K562 (cell line): ENCODE data around the gene PSMB10. TPM values are rescaled to one million over a fixed set of nuclear protein-coding genes. Genes with fewer than 3 reads are reported as not detected.

Experiments
- ATF1 ChIP-seq, 2 experiments: fragments of 450-650 bp in 1 of 2; IDR thresholded peaks; 2 replicates each; pipeline ENCODE4 v1.6.1; 2016; ENCODE audit warnings: missing compliant biosample characterization in 1 of 2, missing genetic modification characterization in 1 of 2
- C11orf30 ChIP-seq: fragments of 450-650 bp; IDR thresholded peaks from 2 replicates; pipeline ENCODE4 v1.6.1; 2016; ENCODE audit warnings: low read depth, mild to moderate bottlenecking
- CBX1 ChIP-seq: sonication (generic); IDR thresholded peaks from 2 replicates; pipeline ENCODE4 v1.6.1; 2016; ENCODE audit warnings: antibody characterized with exemption, low read depth, mild to moderate bottlenecking
- CBX5 ChIP-seq: IDR thresholded peaks from 2 replicates; pipeline ENCODE4 v1.6.1; 2014; ENCODE audit warnings: low read depth, borderline replicate concordance
- CHCHD3 ChIP-seq: fragments of 250-450 bp; sonication (Bioruptor Pico); IDR thresholded peaks from 2 replicates; pipeline ENCODE4 v2.1.2; 2022; ENCODE audit warnings: mild to moderate bottlenecking
- ESRRA ChIP-seq: fragments of 450-650 bp; IDR thresholded peaks from 2 replicates; pipeline ENCODE4 v1.6.1; 2014; ENCODE audit warnings: low read depth, mild to moderate bottlenecking, moderate library complexity, borderline replicate concordance
- ETV6 ChIP-seq, 3 experiments: fragments of 150-350 bp in 1 of 3; sonication (generic) in 1 of 3; formaldehyde crosslinking in 1 of 3; IDR thresholded peaks; 2 replicates each; pipeline versions ENCODE4 v1.6.1 to v1.8.0; 2014 to 2022; ENCODE audit warnings: borderline replicate concordance in 2 of 3, low read depth in 2 of 3, antibody characterized with exemption in 1 of 3, low read length in 1 of 3, mild to moderate bottlenecking in 1 of 3, missing genetic modification reagents in 1 of 3
- KAT7 ChIP-seq: sonication (generic); formaldehyde crosslinking; IDR thresholded peaks from 2 replicates; pipeline ENCODE4 v1.8.0; 2022; ENCODE audit warnings: missing genetic modification reagents, mild to moderate bottlenecking, borderline replicate concordance
- MAX ChIP-seq: sonication (generic); formaldehyde crosslinking; IDR thresholded peaks from 2 replicates; pipeline ENCODE4 v1.9.0; 2022; ENCODE audit warnings: mild to moderate bottlenecking, missing genetic modification reagents
- NFATC3 ChIP-seq: fragments of 450-650 bp; IDR thresholded peaks from 2 replicates; pipeline ENCODE4 v1.6.1; 2017; ENCODE audit warnings: mild to moderate bottlenecking
- NFIC ChIP-seq: fragments of 450-650 bp; IDR thresholded peaks from 2 replicates; pipeline ENCODE4 v1.6.1; 2017; ENCODE audit warnings: mild to moderate bottlenecking, inconsistent platforms
- NR2F6 ChIP-seq: fragments of 450-650 bp; formaldehyde crosslinking; IDR thresholded peaks from 2 replicates; pipeline ENCODE4 v1.4.0; 2020; ENCODE audit warnings: mild to moderate bottlenecking
- SUPT5H ChIP-seq: fragments of 450-650 bp; IDR thresholded peaks from 2 replicates; pipeline ENCODE4 v1.6.1; 2016
- TAF7 ChIP-seq: fragments of 450-650 bp; IDR thresholded peaks from 2 replicates; pipeline ENCODE4 v1.6.1; 2016; ENCODE audit warnings: missing genetic modification characterization, missing compliant biosample characterization
- TRIM24 ChIP-seq, 2 experiments: fragments of 450-650 bp; IDR thresholded peaks; 2 replicates each; pipeline ENCODE4 v1.6.1; 2016
- USF2 ChIP-seq: sonication (generic); formaldehyde crosslinking; IDR thresholded peaks from 2 replicates; pipeline ENCODE4 v1.5.0; 2020; ENCODE audit warnings: missing genetic modification reagents
- ZBTB1 ChIP-seq: sonication (generic); formaldehyde crosslinking; IDR thresholded peaks from 2 replicates; pipeline ENCODE4 v1.8.1; 2023; ENCODE audit warnings: missing genetic modification reagents, low read depth, mild to moderate bottlenecking, borderline replicate concordance
- ZC3H4 ChIP-seq: sonication (generic); formaldehyde crosslinking; IDR thresholded peaks from 2 replicates; pipeline ENCODE4 v1.9.0; 2021; ENCODE audit warnings: missing genetic modification reagents, borderline replicate concordance
- ZNF324 ChIP-seq: fragments of 250-450 bp; sonication (Bioruptor Pico); IDR thresholded peaks from 2 replicates; pipeline ENCODE4 v1.4.0; 2020; ENCODE audit warnings: mild to moderate bottlenecking
- ZNF507 ChIP-seq: conservative IDR thresholded peaks from 2 replicates; pipeline ENCODE4 v1.6.1; 2017; ENCODE audit warnings: missing genetic modification characterization, missing compliant biosample characterization
- ZNF589 ChIP-seq: fragments of 200-800 bp; sonication (Bioruptor generic); IDR thresholded peaks from 2 replicates; pipeline ENCODE4 v1.6.1; 2016; ENCODE audit warnings: low read depth, missing genetic modification characterization, missing compliant biosample characterization
- ZNF740 ChIP-seq, 3 experiments: fragments of 200-800 bp in 1 of 3; sonication (Bioruptor generic) in 1 of 3; sonication (generic) in 1 of 3; formaldehyde crosslinking in 1 of 3; IDR thresholded peaks; 2 replicates each; pipeline versions ENCODE4 v1.6.1 to v1.8.0; 2016 to 2022; ENCODE audit warnings: mild to moderate bottlenecking in 2 of 3, missing compliant biosample characterization in 2 of 3, missing genetic modification characterization in 2 of 3, missing genetic modification reagents in 1 of 3
- ZNF76 ChIP-seq: fragments of 250-450 bp; sonication (Bioruptor Pico); IDR thresholded peaks from 2 replicates; pipeline ENCODE4 v1.4.0; 2020; ENCODE audit warnings: mild to moderate bottlenecking, moderate library complexity, borderline replicate concordance
- polyA plus RNA-seq, 8 experiments: library from polyadenylated mRNA; depleted of rRNA in 4 of 8; stranded (reverse) in 5 of 8; unstranded in 3 of 8; fragments of >200 nt; fragmentation: Nextera tagmentation in 2 of 8; fragmentation: Illumina TruSeq in 1 of 8; extraction: Ambion mirVana in 2 of 8; extraction: Trizol in 1 of 8; gene quantifications; 2 replicates each; pipeline versions ENCODE4 v1.2.1 to v1.2.3, GENCODE V29; 2011 to 2014; ENCODE audit warnings: inconsistent platforms in 1 of 8, missing spikeins in 1 of 8
- total RNA-seq, 7 experiments: library from RNA; depleted of rRNA in 6 of 7; stranded (reverse); fragments of >200 nt in 6 of 7; fragmentation: Illumina TruSeq in 2 of 7; extraction: Trizol in 2 of 7; gene quantifications; 2 replicates each; pipeline versions ENCODE4 v1.2.1 to v1.2.3, GENCODE V29; 2011 to 2021; ENCODE audit warnings: low replicate concordance in 1 of 7
- TF ChIP-seq, protein P1 (sequence below): fragments of 250-450 bp; sonication (Bioruptor Pico); IDR thresholded peaks from 2 replicates; pipeline ENCODE4 v1.9.0; 2021; ENCODE audit warnings: mild to moderate bottlenecking
- TF ChIP-seq, protein P2 (sequence below): fragments of 450-650 bp; IDR thresholded peaks from 2 replicates; pipeline ENCODE4 v1.7.0; 2016; ENCODE audit warnings: borderline replicate concordance

Gene PSMB10
- total and polyA plus RNA-seq, 9 of the 15 experiments (the other 6 are each of a cell fraction or from before 2014, with no cell fraction given) = 11.7 to 105 (median 51.0) TPM

DNA sequence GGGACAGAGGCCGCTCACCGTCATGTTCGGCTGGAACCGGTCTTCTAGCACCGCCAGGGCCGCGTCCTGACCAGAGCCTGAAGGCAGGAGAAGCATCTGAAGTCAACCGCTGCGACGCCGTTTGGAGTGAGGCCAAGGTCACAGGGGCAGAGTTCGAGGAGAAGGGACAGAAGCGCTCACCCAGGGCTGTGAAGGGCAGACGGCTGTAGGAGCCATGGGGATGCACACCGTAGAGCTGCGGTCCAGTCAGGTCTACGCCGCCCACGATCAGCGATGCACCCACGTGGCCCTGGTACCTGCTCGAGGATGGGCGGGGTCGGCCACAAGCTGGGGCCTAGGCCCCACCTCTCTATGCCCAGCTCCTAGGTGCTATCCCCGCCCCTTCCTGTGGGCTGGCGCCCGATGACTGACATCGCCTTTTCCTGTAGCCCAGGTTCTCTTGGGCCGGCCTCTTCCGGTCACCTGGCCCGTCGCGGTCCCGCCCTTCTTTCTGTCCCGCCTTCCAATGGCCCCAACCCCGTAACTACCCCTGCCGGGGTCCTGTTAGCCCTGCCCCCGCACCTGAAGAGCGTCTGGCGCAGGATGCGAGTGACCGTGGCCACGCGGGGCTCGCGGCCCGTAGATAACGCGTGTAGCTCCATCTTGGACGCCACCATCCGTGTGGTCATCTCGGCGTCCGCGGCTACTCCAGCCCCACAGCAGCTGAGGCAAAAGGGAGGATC lies 1.1 kb downstream of the PSMB10 start (continued):
- TF ChIP-seq NFATC3 = no peak
- TF ChIP-seq MAX (CRISPR knock-in tag) = peak; percentile 98
- peak; percentile 93 for TF ChIP-seq SUPT5H
- TF ChIP-seq NR2F6 (CRISPR knock-in tag) = no peak; the same call in 1 of the 2 replicates
- TF ChIP-seq ZNF507 (tag) = no peak
- TF ChIP-seq, protein P1, sequence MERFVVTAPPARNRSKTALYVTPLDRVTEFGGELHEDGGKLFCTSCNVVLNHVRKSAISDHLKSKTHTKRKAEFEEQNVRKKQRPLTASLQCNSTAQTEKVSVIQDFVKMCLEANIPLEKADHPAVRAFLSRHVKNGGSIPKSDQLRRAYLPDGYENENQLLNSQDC (CRISPR knock-in tag) = 0 out of 2 replicates have a peak, but pooled peaks have one; percentile 17
- peak; percentile 56; the same call in 1 of the 2 replicates for TF ChIP-seq CBX1
- TF ChIP-seq ZNF589 (CRISPR knock-in tag) = no peak
- TF ChIP-seq ZNF76 = peak; percentile 11; the same call in 1 of the 2 replicates
- TF ChIP-seq C11orf30 = peak; percentile 49
- TF ChIP-seq NFIC = peak; percentile 95
- peak; percentile 95 for TF ChIP-seq USF2 (CRISPR knock-in tag)
- TF ChIP-seq TAF7 = peak; percentile 67
- no peak; the same call in 1 of the 2 replicates for TF ChIP-seq KAT7 (CRISPR knock-in tag)
- TF ChIP-seq TRIM24 (IDR thresholded peaks at IDR 0.05) = no peak
- TF ChIP-seq ZNF740 (CRISPR knock-in tag; IDR thresholded peaks at IDR 0.05) = no peak
- no peak for TF ChIP-seq ZNF740 (tag; IDR thresholded peaks at IDR 0.05)
- no peak for TF ChIP-seq CHCHD3
- TF ChIP-seq, protein P2, sequence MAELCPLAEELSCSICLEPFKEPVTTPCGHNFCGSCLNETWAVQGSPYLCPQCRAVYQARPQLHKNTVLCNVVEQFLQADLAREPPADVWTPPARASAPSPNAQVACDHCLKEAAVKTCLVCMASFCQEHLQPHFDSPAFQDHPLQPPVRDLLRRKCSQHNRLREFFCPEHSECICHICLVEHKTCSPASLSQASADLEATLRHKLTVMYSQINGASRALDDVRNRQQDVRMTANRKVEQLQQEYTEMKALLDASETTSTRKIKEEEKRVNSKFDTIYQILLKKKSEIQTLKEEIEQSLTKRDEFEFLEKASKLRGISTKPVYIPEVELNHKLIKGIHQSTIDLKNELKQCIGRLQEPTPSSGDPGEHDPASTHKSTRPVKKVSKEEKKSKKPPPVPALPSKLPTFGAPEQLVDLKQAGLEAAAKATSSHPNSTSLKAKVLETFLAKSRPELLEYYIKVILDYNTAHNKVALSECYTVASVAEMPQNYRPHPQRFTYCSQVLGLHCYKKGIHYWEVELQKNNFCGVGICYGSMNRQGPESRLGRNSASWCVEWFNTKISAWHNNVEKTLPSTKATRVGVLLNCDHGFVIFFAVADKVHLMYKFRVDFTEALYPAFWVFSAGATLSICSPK = no peak
- TF ChIP-seq ATF1 (CRISPR knock-in tag; IDR thresholded peaks at IDR 0.05) = no peak
- no peak for TF ChIP-seq ATF1 (tag; IDR thresholded peaks at IDR 0.05)
- TF ChIP-seq ZBTB1 (CRISPR knock-in tag) = no peak; the same call in 1 of the 2 replicates
- no peak for TF ChIP-seq ZC3H4 (CRISPR knock-in tag)
- TF ChIP-seq CBX5 = no peak
- TF ChIP-seq ETV6 (IDR thresholded peaks at IDR 0.05; ENCODE audit: borderline replicate concordance in 1 of 2, low read depth in 2 of 2, low read length in 1 of 2) = no peak
- TF ChIP-seq ETV6 (CRISPR knock-in tag; IDR thresholded peaks at IDR 0.05; ENCODE audit: borderline replicate concordance) = no peak
- peak; percentile 98 for TF ChIP-seq ESRRA
- TF ChIP-seq ZNF324 (CRISPR knock-in tag) = no peak; the same call in 1 of the 2 replicates
